HUES64 (cell line): ENCODE measurements around the gene TAAR9. TPM values are rescaled to one million over a fixed set of nuclear protein-coding genes. Genes with fewer than 3 reads are reported as not detected.

Experiments used
- H3K27ac ChIP-seq: 2 replicates; pipeline ENCODE4 v1.7.0; 2013; ENCODE audit warnings: low read depth, low read length, inconsistent platforms
- H3K27me3 ChIP-seq: 2 replicates; pipeline ENCODE4 v1.6.1; 2013; ENCODE audit warnings: mild to moderate bottlenecking, low read length; ENCODE audit not compliant: insufficient read depth
- H3K36me3 ChIP-seq: 2 replicates; pipeline ENCODE4 v1.6.1; 2013; ENCODE audit warnings: mild to moderate bottlenecking, low read length; ENCODE audit not compliant: insufficient read depth
- H3K4me1 ChIP-seq: 2 replicates; pipeline ENCODE4 v1.6.1; 2013; ENCODE audit warnings: mild to moderate bottlenecking, low read length, moderate library complexity; ENCODE audit not compliant: insufficient read depth
- H3K4me3 ChIP-seq: 2 replicates; pipeline ENCODE4 v1.5.1; 2013; ENCODE audit warnings: mild to moderate bottlenecking, low read length, moderate library complexity
- H3K9ac ChIP-seq: 2 replicates; pipeline ENCODE4 v1.6.1; 2013; ENCODE audit warnings: mild to moderate bottlenecking, low read depth, low read length
- H3K9me3 ChIP-seq: 2 replicates; pipeline ENCODE4 v1.6.1; 2013; ENCODE audit warnings: low read depth, low read length; ENCODE audit not compliant: insufficient read depth
- WGBS: fragments of 150-250, 120-280 bp; methylation state at CpG from one replicate; pipeline ENCODE4 v1.1.7; 2013; ENCODE audit warnings: missing lambda C conversion rate; 5-methylcytosine and 5-hydroxymethylcytosine counted together
- polyA plus RNA-seq, 2 experiments: library from polyadenylated mRNA; stranded (reverse); fragments of 50-300 nt; gene quantifications; one replicate each; pipeline ENCODE4 v1.2.3, GENCODE V29; 2013

TAAR9 gene, protein sequence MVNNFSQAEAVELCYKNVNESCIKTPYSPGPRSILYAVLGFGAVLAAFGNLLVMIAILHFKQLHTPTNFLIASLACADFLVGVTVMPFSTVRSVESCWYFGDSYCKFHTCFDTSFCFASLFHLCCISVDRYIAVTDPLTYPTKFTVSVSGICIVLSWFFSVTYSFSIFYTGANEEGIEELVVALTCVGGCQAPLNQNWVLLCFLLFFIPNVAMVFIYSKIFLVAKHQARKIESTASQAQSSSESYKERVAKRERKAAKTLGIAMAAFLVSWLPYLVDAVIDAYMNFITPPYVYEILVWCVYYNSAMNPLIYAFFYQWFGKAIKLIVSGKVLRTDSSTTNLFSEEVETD
- not detected for polyA plus RNA-seq (2013, experiment 1 of 2)
- polyA plus RNA-seq (2013, experiment 2 of 2), result not detected

- Histone ChIP-seq H3K27ac (no peak within 1 kb of the TSS), H3K36me3 (no peaks in the 10 kb centered on the region), H3K9ac (no peak within 1 kb of the TSS), H3K4me1 (no peaks in the 10 kb centered on the region), H3K4me3 (no peak within 1 kb of the TSS), H3K27me3 (no peaks in the 10 kb centered on the region), H3K9me3 (0 out of 2 replicates have a peak, but pooled peaks cover 4% of the 10 kb centered on the region)
- 92% methylated on average over 3 of the region's 4 CpGs for WGBS
Measured at GRCh38 chr6:132537977-132538376, at the start of gene TAAR9. TSS of gene TAAR9 (plus strand) at chr6:132538277. CDS start at chr6:132538290, 13 bp downstream.

DNA sequence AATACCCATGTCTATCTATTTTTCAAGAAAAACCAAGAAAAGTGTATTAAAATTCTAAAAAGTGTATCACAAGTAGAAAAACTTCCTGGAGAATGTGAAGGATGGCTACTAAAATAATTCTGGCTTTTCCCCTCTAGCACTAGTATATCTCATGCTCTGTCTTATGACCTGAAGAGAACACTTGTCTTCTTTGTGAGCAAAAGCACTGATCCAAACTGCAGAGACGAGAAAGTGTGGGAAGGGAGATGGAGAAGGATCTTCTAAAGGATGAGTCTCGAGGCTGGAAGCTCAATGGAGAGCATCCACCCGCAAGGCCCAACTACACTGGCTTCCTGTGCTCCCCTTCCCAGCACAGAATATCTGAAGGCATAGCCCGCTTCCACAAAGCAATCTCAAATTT lies 48.7 kb upstream of the TAAR9 start:
- H3K9ac ChIP-seq, result no peak overlapping the region
- H3K36me3 ChIP-seq, result no peaks in the 10 kb centered on the region
- no peak overlapping the region for H3K27ac ChIP-seq
- no peak overlapping the region for H3K4me3 ChIP-seq
- 95% methylated on average over 4 of the region's 4 CpGs for WGBS
- peaks cover 5% of the 10 kb centered on the region; the same call in 1 of the 2 replicates for H3K4me1 ChIP-seq
- no peaks in the 10 kb centered on the region for H3K27me3 ChIP-seq
- no peaks in the 10 kb centered on the region for H3K9me3 ChIP-seq

DNA sequence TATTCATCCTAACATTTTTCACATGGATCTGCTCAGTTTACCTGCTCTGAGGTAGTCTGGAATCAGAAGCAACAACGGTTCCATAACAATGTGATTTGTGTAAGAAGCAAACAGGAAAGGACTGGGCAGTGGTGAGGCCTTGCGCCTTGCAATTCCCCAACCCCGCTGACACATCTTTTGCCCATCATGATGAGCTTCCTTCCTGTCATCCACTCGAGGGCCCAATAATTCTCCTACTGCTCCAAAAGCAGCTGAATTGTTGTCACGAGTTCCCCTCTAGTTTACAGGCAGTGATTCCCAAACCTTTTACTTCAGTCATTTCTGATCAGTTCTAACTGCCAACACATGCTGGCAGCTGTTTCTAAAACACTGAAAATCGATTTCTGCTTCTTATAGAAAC lies 48.1 kb upstream of the TAAR9 start:
- 86% methylated on average over 6 of the region's 6 CpGs for WGBS
- Histone ChIP-seq H3K9ac (no peak overlapping the region), H3K4me3 (no peak overlapping the region), H3K27ac (no peak overlapping the region), H3K9me3 (no peaks in the 10 kb centered on the region), H3K36me3 (no peaks in the 10 kb centered on the region), H3K27me3 (no peaks in the 10 kb centered on the region), H3K4me1 (peaks cover 5% of the 10 kb centered on the region; the same call in 1 of the 2 replicates)

DNA sequence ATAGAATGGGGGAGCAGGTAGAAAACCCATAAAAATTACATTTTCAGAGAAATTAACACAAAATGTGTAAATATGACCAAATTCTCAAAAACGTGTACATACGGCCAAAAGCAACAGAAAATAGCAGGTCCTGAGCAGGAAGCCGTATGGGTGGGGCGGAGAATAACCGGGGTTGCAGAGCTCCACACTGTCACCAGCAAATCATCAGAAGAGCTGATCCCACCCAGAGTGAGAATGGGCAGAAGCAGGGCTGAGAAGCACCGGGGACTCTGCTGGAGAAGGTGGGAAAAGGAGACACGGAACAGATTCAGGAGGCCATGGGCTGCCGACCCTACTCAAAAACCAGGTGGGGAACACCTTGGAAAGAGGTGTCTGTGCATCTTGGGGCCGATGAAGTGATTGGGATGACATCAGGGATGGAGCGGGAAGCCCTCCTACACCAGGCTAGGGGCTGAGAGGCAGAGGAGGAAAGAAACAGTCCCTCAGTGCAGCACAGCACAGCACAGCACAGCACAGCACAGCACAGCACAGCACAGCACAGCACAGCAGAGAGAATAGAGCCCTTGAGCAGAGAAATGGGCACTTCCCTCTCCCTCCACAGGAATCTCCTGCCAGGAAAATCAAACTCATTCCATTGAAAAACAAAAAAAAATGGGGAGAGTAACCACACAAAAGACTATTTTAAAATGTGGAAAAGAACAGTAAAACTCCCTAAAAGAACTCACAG lies 47.4 kb upstream of the TAAR9 start:
- H3K4me3 ChIP-seq, result no peak overlapping the region
- no peak overlapping the region for H3K9ac ChIP-seq
- 88% methylated on average over 10 of the region's 10 CpGs for WGBS
- H3K9me3 ChIP-seq, result no peaks in the 10 kb centered on the region
- peaks cover 5% of the 10 kb centered on the region; the same call in 1 of the 2 replicates for H3K4me1 ChIP-seq
- H3K36me3 ChIP-seq, result no peaks in the 10 kb centered on the region
- H3K27me3 ChIP-seq, result no peaks in the 10 kb centered on the region
- H3K27ac ChIP-seq, result no peak overlapping the region

GRCh38 chr6:132491303-132491702 lies 46.8 kb upstream of the TAAR9 start:
- no peaks in the 10 kb centered on the region for H3K9me3 ChIP-seq
- H3K4me1 ChIP-seq, result peaks cover 5% of the 10 kb centered on the region; the same call in 1 of the 2 replicates
- 89% methylated on average over 5 of the region's 5 CpGs for WGBS
- H3K36me3 ChIP-seq, result no peaks in the 10 kb centered on the region
- H3K27ac ChIP-seq, result no peak overlapping the region
- no peak overlapping the region for H3K4me3 ChIP-seq
- H3K27me3 ChIP-seq, result no peaks in the 10 kb centered on the region
- H3K9ac ChIP-seq, result no peak overlapping the region

DNA sequence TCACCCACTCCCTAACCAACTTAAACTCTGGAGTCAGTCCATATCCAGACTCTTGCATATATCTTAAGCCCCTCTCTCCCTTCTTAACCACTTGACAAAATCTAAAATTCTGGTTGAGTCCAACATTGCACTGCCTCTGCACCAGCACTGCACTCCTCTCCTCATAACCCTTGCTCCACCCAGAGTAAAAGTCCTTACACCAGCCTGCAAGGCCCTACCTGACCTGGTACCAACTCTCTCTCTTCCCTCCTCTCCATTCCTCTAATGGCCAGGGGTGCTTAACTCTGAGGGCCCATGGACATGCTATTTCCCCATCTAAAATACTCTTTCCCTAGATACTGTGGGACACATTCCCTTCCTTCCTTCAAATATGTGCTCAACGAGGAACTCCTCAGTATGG lies 46.2 kb upstream of the TAAR9 start:
- Histone ChIP-seq H3K27ac (no peak overlapping the region), H3K27me3 (no peaks in the 10 kb centered on the region), H3K36me3 (no peaks in the 10 kb centered on the region), H3K4me3 (no peak overlapping the region), H3K9me3 (no peaks in the 10 kb centered on the region), H3K4me1 (peaks cover 5% of the 10 kb centered on the region; the same call in 1 of the 2 replicates), H3K9ac (no peak overlapping the region)
- 91% methylated on average over 1 of the region's 1 CpG for WGBS

DNA sequence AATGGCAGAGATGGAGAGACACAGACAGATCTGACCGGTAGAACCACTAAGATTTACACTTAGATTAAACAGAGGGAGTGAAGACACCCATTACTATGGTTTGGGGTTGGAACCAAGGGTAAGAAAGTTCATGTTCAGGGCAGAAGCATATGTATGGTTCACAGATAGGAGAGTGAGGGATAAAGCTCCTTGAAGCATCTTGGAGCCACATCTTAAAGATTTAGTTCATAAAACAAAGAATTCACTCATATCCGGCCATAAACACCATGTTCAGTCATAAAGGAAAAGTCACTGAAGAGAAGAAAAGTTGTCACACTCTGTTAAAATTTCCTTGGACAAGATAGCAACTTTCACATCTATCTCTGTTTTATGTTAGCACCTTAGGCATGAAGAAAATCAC lies 43.1 kb upstream of the TAAR9 start:
- H3K36me3 ChIP-seq, result peaks cover 4% of the 10 kb centered on the region; the same call in 1 of the 2 replicates

DNA sequence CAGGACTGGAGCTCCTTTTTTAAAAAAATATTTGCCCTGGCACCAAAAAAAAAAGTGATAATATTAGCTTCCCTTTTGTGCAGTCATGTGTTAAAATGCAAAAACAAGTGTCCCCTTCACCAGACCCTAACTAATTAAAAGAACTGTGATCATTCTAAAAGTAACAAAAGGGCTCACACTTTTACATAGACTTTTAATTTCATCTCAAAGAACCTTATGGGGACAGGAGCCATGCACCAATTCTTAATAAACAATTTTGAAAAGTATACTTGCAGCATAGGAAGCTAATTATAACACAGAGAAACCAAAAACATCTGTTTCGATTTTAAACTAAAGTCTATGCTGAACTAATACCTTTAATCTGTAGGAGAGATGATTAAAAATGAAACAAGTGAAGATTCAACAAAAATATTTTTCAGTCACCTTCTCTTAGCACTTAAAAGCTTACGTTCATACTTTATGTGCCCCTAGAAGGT lies 42.4 kb upstream of the TAAR9 start:
- Histone ChIP-seq H3K4me3 (no peak overlapping the region), H3K36me3 (peaks cover 9% of the 10 kb centered on the region), H3K4me1 (peaks cover 5% of the 10 kb centered on the region; the same call in 1 of the 2 replicates), H3K27me3 (no peaks in the 10 kb centered on the region), H3K27ac (no peak overlapping the region), H3K9ac (no peak overlapping the region), H3K9me3 (no peaks in the 10 kb centered on the region)
- 96% methylated on average over 1 of the region's 2 CpGs for WGBS

More for the DNA sequence above, 43.1 kb upstream of the TAAR9 start:
- Histone ChIP-seq H3K27ac (no peak overlapping the region), H3K9ac (no peak overlapping the region), H3K27me3 (no peaks in the 10 kb centered on the region), H3K4me3 (no peak overlapping the region), H3K4me1 (peaks cover 5% of the 10 kb centered on the region; the same call in 1 of the 2 replicates), H3K9me3 (no peaks in the 10 kb centered on the region)
- 93% methylated on average over 2 of the region's 2 CpGs for WGBS

- no peaks in the 10 kb centered on the region for H3K9me3 ChIP-seq
- no peaks in the 10 kb centered on the region for H3K4me1 ChIP-seq
- no peak overlapping the region for H3K9ac ChIP-seq
- H3K4me3 ChIP-seq, result no peak overlapping the region
- no peak overlapping the region for H3K27ac ChIP-seq
- 47% methylated on average over 2 of the region's 4 CpGs for WGBS
- H3K36me3 ChIP-seq, result peaks cover 19% of the 10 kb centered on the region
- H3K27me3 ChIP-seq, result no peaks in the 10 kb centered on the region
Measured at GRCh38 chr6:132496519-132497180, 41.4 kb upstream of the TAAR9 start.

DNA sequence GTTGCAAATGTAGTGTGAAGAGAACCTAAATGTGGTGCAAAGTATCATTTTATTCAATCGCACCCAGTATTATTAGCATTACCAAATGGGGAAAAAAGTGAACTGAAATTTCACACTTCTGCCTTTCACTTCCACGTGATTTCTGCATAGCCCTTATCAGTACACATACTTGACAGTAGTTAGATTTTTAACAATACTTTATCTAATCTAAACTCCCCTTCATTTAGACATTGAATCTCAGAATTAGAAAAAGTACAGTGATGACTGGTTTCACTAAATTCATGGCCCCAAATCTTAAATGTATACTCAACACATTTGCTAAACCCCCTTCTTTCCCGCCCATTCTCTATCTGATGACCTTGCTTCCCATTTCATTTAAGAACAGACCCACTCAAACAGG lies 39.4 kb upstream of the TAAR9 start:
- Histone ChIP-seq H3K27ac (no peak overlapping the region), H3K4me3 (no peak overlapping the region), H3K9me3 (no peaks in the 10 kb centered on the region), H3K4me1 (no peaks in the 10 kb centered on the region), H3K9ac (no peak overlapping the region), H3K36me3 (peaks cover 35% of the 10 kb centered on the region), H3K27me3 (no peaks in the 10 kb centered on the region)
- WGBS, result 95% methylated on average over 3 of the region's 3 CpGs

GRCh38 chr6:132499757-132500156 lies 38.3 kb upstream of the TAAR9 start:
- Histone ChIP-seq H3K27ac (no peak overlapping the region), H3K4me3 (no peak overlapping the region), H3K27me3 (no peaks in the 10 kb centered on the region), H3K9me3 (no peaks in the 10 kb centered on the region), H3K4me1 (no peaks in the 10 kb centered on the region), H3K36me3 (peaks cover 35% of the 10 kb centered on the region), H3K9ac (no peak overlapping the region)
- 87% methylated on average over 4 of the region's 4 CpGs for WGBS
